Heart left ventricle (tissue), 13 donors: Measurements from ENCODE around the gene THEM5.

Experiments
- POLR2A ChIP-seq, 2 donors: fragments of 450-650 bp; IDR thresholded peaks; one replicate each; pipeline ENCODE4 v1.6.1; 2017; ENCODE audit warnings: antibody characterized with exemption in 2 of 2, mild to moderate bottlenecking in 2 of 2, moderate library complexity in 2 of 2
- TF ChIP-seq, protein P1 (sequence below), 12 donors: fragments of 200-600 bp; sonication (generic) in 4 of 12; IDR thresholded peaks; one replicate each; pipeline versions ENCODE4 v1.5.0 to v1.8.0; 2018 to 2022; ENCODE audit warnings: antibody characterized with exemption in 12 of 12, mild to moderate bottlenecking in 5 of 12
- donor health status: ischemic (EF 13 %, LVEDD 7.1; RV severe dilation, severe dysfunction).
- donor health status: DM: no; HTN: yes; CAD: no.
- donor health status: DM: no; HTN: no; CAD: no.
- donor health status: ischemic (EF 25% LVEDD 6.9; RV normal size, moderate dysfunction).
- donor health status: ischemic (EF 25% LVEDD 5.7; RV mildly dilated, moderate dysfunction).
- donor health status: ischemic (EF 35%, LVEDD 5.7; RV mildly dilated, moderate dysfunction).
- donor health status: nonischemic (EF 11% LVEDD 7.7; RV severe dilation, severe dysfunction).
- donor health status: DM: yes; HTN: yes; CAD: no.
- donor health status: PGD.
- donor health status: ischemic (EF 29% LVEDD 5.4; RV normal size, mild dysfunction).
- donor health status: nonischemic (EF 23%, LVEDD 6.1; RV moderate dilation, normal function).

DNA sequence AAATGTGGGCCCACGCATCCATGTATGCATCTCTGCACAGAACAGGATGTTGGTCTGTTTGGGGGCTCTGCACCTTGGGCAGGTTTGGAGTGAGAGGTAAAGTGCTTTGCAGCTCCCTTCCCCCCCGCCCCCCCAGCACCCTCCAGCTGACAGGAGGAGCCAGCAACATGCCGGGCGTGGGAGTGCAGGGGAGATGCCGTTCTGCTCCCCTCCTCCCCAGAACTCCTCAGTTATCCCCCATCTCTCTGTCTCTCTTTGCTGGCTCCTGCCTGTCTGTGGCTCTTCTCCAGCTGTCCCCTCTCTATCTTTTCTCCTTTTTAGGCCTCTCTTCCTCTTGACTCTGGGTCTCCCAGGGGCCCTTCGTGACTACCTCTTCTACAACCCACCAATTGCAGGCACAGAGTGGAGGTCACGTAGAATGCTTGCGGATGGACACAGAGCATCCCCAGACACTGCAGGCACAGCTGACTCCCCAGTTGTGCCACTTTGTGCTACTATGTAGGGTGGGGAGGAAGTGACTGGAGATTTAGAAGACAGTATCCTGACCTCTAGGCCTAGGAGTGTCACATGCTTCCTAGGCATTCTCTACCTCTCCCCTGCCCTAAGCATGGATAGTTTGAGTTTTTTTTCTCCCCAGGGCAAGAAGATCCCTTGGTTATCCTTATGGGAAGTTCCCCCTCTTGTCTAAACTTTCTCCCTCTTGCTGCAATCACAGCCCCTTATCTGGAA, 20.2 kb downstream of the THEM5 start:
- TF ChIP-seq, protein P1, sequence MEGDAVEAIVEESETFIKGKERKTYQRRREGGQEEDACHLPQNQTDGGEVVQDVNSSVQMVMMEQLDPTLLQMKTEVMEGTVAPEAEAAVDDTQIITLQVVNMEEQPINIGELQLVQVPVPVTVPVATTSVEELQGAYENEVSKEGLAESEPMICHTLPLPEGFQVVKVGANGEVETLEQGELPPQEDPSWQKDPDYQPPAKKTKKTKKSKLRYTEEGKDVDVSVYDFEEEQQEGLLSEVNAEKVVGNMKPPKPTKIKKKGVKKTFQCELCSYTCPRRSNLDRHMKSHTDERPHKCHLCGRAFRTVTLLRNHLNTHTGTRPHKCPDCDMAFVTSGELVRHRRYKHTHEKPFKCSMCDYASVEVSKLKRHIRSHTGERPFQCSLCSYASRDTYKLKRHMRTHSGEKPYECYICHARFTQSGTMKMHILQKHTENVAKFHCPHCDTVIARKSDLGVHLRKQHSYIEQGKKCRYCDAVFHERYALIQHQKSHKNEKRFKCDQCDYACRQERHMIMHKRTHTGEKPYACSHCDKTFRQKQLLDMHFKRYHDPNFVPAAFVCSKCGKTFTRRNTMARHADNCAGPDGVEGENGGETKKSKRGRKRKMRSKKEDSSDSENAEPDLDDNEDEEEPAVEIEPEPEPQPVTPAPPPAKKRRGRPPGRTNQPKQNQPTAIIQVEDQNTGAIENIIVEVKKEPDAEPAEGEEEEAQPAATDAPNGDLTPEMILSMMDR (IDR thresholded peaks at IDR 0.05): no peak
- no peak for TF ChIP-seq POLR2A (IDR thresholded peaks at IDR 0.05)
